GM21576 (cell line): ENCODE data around the gene MMS22L.

Source experiments
- ATAC-seq: cut with Tn5 transposase; IDR thresholded peaks from one replicate; pipeline ENCODE4 v1.9.1; 2021; ENCODE audit warnings: mild to moderate bottlenecking, moderate library complexity; ENCODE audit not compliant: unreplicated experiment

Gene MMS22L

GRCh38 chr6:97282726-97283617 is at the start of gene MMS22L:
MMS22L (minus strand) TSS chr6:97283216; CDS start chr6:97282477, 739 bp downstream.
- peak; percentile 97 for ATAC-seq

GRCh38 chr6:97322811-97323210 is 39.8 kb upstream of the MMS22L start:
- ATAC-seq: no peak

- no peak for ATAC-seq
These were observed 39.2 kb upstream of the MMS22L start for GRCh38 chr6:97322226-97322625.

- ATAC-seq: no peak
These were observed 34.0 kb upstream of the MMS22L start for GRCh38 chr6:97316978-97317377.

GRCh38 chr6:97312241-97312640 is 29.2 kb upstream of the MMS22L start:
- ATAC-seq: no peak

GRCh38 chr6:97306544-97307320 is 23.7 kb upstream of the MMS22L start:
- no peak for ATAC-seq

- ATAC-seq: no peak
These were observed 22.5 kb upstream of the MMS22L start for GRCh38 chr6:97305414-97306066.

- ATAC-seq: no peak
These were observed 21.7 kb upstream of the MMS22L start for GRCh38 chr6:97304701-97305100.

GRCh38 chr6:97294451-97294850 is 11.4 kb upstream of the MMS22L start:
- ATAC-seq: no peak

GRCh38 chr6:97293198-97293696 is 10.2 kb upstream of the MMS22L start:
- ATAC-seq: no peak

GRCh38 chr6:97292671-97293070 is 9.7 kb upstream of the MMS22L start:
- ATAC-seq: no peak

- ATAC-seq: no peak
These were observed 8.9 kb upstream of the MMS22L start for GRCh38 chr6:97291896-97292295.

- no peak for ATAC-seq
These were observed 6.3 kb upstream of the MMS22L start for GRCh38 chr6:97289332-97289731.

- no peak for ATAC-seq
These were observed 5.2 kb upstream of the MMS22L start for GRCh38 chr6:97288188-97288587.

GRCh38 chr6:97282238-97282725 is 734 bp downstream of the MMS22L start:
- ATAC-seq: peak; percentile 2

GRCh38 chr6:97280766-97281165 is 2.2 kb downstream of the MMS22L start:
- ATAC-seq: no peak

GRCh38 chr6:97275804-97276203 is 7.2 kb downstream of the MMS22L start:
- no peak for ATAC-seq

GRCh38 chr6:97269821-97270220 is 13.2 kb downstream of the MMS22L start:
- ATAC-seq: no peak

- no peak for ATAC-seq
These were observed 20.3 kb downstream of the MMS22L start for GRCh38 chr6:97262676-97263075.

- ATAC-seq: no peak
These were observed 36.2 kb downstream of the MMS22L start for GRCh38 chr6:97246842-97247241.

- no peak for ATAC-seq
These were observed 42.8 kb downstream of the MMS22L start for GRCh38 chr6:97240222-97240621.
